PC-3 (cell line): Measurements from ENCODE around the gene EXD2. TPM values are rescaled to one million over a fixed set of nuclear protein-coding genes. Genes with fewer than 3 reads are reported as not detected.
A peak's percentile ranks its signal among the peaks of the same experiment; 100 is the strongest.

Experiments
- ATAC-seq: fragments of 200-7000 bp; cut with Tn5 transposase; 2 replicates; pipeline ENCODE4 v1.9.1; 2020; ENCODE audit warnings: mild to moderate bottlenecking, moderate library complexity
- BruUV-seq: library from RNA; stranded (reverse); fragments of 400-500 nt; replicated peaks from 2 replicates; lab custom pipeline; 2021; lab: Mats Ljungman, UMichigan
- CTCF ChIA-PET: fragments of 300-600 bp; sonication (Branson Sonifier 250); formaldehyde crosslinking; loops from one replicate; lab custom pipeline; 2022; ENCODE audit warnings: antibody characterized with exemption; lab: Charles Lee
- POLR2A ChIA-PET: fragments of 300-600 bp; sonication (Branson Sonifier 250); formaldehyde crosslinking; loops from one replicate; lab custom pipeline; 2022; ENCODE audit warnings: antibody characterized with exemption; ENCODE audit not compliant: unreplicated experiment; lab: Charles Lee
- DNase-seq: peaks from one replicate; pipeline ENCODE4 v3.0.0-alpha.2; 2015
- H2AFZ ChIP-seq: fragments of 300-600 bp; sonication (generic); 2 replicates; pipeline ENCODE4 v1.6.0; 2016; ENCODE audit warnings: antibody characterized with exemption, low read length
- H3F3A ChIP-seq: fragments of 300-600 bp; sonication (generic); one replicate; pipeline ENCODE4 v1.6.0; 2017; ENCODE audit warnings: antibody characterized with exemption, low read length, control low read depth, mild to moderate bottlenecking; ENCODE audit not compliant: unreplicated experiment
- H3K27ac ChIP-seq: fragments of 300-600 bp; sonication (generic); 2 replicates; pipeline ENCODE4 v1.5.1; 2016; ENCODE audit warnings: mild to moderate bottlenecking, low read length
- H3K27me3 ChIP-seq: fragments of 300-600 bp; sonication (generic); 2 replicates; pipeline ENCODE4 v1.6.1; 2016; ENCODE audit warnings: low read length, mixed read lengths
- H3K36me3 ChIP-seq: fragments of 300-600 bp; sonication (generic); 2 replicates; pipeline ENCODE4 v1.6.1; 2016; ENCODE audit warnings: low read depth, mixed run types, low read length, mixed read lengths
- H3K4me1 ChIP-seq: fragments of 300-600 bp; sonication (generic); 2 replicates; pipeline ENCODE4 v1.5.1; 2016; ENCODE audit warnings: low read length; ENCODE audit not compliant: insufficient read depth
- H3K4me2 ChIP-seq: fragments of 300-600 bp; sonication (generic); 2 replicates; pipeline ENCODE4 v1.6.0; 2016; ENCODE audit warnings: low read length
- H3K4me3 ChIP-seq: fragments of 300-600 bp; sonication (generic); 2 replicates; pipeline ENCODE4 v1.5.1; 2016; ENCODE audit warnings: mild to moderate bottlenecking, low read length, mixed read lengths
- H3K79me2 ChIP-seq: fragments of 300-600 bp; sonication (generic); 2 replicates; pipeline ENCODE4 v1.6.1; 2017; ENCODE audit warnings: low read length, mixed read lengths
- H3K9ac ChIP-seq: fragments of 300-600 bp; sonication (generic); 2 replicates; pipeline ENCODE4 v1.6.0; 2016; ENCODE audit warnings: mild to moderate bottlenecking, low read length
- H3K9me2 ChIP-seq: fragments of 300-600 bp; sonication (generic); replicated peaks from 2 replicates; pipeline ENCODE4 v1.6.1; 2016; ENCODE audit warnings: mixed run types, low read length, mixed read lengths
- H3K9me3 ChIP-seq: fragments of 300-600 bp; sonication (generic); 2 replicates; pipeline ENCODE4 v1.6.1; 2016; ENCODE audit warnings: low read length, mixed read lengths
- H4K20me1 ChIP-seq: fragments of 300-600 bp; sonication (generic); 2 replicates; pipeline ENCODE4 v1.6.1; 2016; ENCODE audit warnings: low read length, mixed read lengths
- EZH2 ChIP-seq: fragments of 300-600 bp; sonication (generic); IDR thresholded peaks from one replicate; pipeline ENCODE4 v1.6.1; 2017; ENCODE audit warnings: antibody characterized with exemption, mild to moderate bottlenecking, low read length; ENCODE audit not compliant: unreplicated experiment
- EZH2phosphoT487 ChIP-seq: fragments of 300-600 bp; sonication (generic); IDR thresholded peaks from 2 replicates; pipeline ENCODE4 v1.6.1; 2018; ENCODE audit warnings: mild to moderate bottlenecking, antibody characterized with exemption, low read length, borderline replicate concordance
- intact Hi-C: fragments of 100-400 bp; cut with micrococcal nuclease; formaldehyde crosslinking; loops from 2 replicates; pipeline ENCODE4 v1.9.0; 2023
- total RNA-seq: library from RNA; depleted of rRNA; stranded (reverse); fragments of >200 nt; gene quantifications from 2 replicates; pipeline ENCODE4 v1.2.3, GENCODE V29; 2014
- TF ChIP-seq, protein P1 (sequence below): fragments of 300-600 bp; sonication (generic); conservative IDR thresholded peaks from 2 replicates; pipeline ENCODE4 v1.5.1; 2017; ENCODE audit warnings: antibody characterized with exemption, low read depth, mild to moderate bottlenecking, low read length

Gene EXD2
- total RNA-seq, 1 experiment from 2014 or later: 19.9 TPM

DNA sequence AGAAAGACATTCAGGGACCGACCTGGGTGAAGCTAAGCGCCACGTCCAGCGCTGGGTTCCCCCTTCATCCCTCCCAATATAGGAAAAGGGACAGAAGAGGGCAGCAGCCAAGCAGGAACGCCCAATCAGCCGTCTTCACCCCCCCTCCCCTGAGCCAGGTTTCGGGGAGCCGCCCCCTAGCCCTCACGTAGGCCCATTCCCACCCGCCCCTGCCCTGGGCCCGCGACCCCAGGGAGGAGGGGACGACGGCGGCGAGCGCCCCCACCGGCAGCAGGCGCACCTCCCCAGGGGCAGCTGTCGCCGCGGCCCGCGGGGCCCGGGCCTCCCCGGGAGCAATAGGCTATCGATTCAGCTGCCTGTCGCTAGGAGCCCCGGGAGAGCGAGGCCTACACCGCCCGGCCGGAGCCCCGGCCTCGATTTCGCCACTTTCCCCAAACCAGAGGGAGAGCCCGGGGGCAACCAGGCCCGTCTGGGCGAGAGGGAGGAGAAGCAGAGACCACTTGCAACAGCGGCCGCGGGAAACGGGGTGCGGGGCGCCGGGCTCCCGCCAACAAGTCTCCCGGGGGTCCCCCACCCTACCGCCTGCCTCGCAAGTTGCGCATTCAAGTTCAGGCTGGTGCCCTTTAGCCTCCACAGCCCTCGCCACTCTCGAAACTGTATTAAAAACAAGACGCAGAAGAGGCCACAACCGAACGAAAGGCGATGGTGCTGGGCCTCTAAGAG, 39.7 kb upstream of the EXD2 start:
- Histone ChIP-seq H3K36me3 (peaks cover 8% of the 10 kb centered on the region), H3F3A (no peaks in the 10 kb centered on the region), H3K27me3 (no peaks in the 10 kb centered on the region), H4K20me1 (no peaks in the 10 kb centered on the region), H3K79me2 (peaks cover 57% of the 10 kb centered on the region), H3K4me3 (peak overlapping the region; percentile 94), H3K9ac (peak overlapping the region; percentile 94), H3K9me2 (no peaks in the 10 kb centered on the region), H3K4me1 (peaks cover 43% of the 10 kb centered on the region), H3K27ac (peak overlapping the region; percentile 52), H3K9me3 (no peaks in the 10 kb centered on the region), H2AFZ (peak overlapping the region; percentile 97), H3K4me2 (peak overlapping the region; percentile 96)
- ChIA-PET POLR2A (no interaction called here), CTCF (interaction anchor here (0.7 to 2.9 kb wide), 3 partner anchors 21 to 52 kb away, joined by 4 to 20 read pairs (median 4); no protein-coding TSS in a partner anchor)
- DNase-seq (peak; percentile 70), ATAC-seq (peak; percentile 42)
- BruUV-seq: no TSS peak
- TF ChIP-seq EZH2 (no peak), EZH2phosphoT487 (no peak)
- TF ChIP-seq, protein P1, sequence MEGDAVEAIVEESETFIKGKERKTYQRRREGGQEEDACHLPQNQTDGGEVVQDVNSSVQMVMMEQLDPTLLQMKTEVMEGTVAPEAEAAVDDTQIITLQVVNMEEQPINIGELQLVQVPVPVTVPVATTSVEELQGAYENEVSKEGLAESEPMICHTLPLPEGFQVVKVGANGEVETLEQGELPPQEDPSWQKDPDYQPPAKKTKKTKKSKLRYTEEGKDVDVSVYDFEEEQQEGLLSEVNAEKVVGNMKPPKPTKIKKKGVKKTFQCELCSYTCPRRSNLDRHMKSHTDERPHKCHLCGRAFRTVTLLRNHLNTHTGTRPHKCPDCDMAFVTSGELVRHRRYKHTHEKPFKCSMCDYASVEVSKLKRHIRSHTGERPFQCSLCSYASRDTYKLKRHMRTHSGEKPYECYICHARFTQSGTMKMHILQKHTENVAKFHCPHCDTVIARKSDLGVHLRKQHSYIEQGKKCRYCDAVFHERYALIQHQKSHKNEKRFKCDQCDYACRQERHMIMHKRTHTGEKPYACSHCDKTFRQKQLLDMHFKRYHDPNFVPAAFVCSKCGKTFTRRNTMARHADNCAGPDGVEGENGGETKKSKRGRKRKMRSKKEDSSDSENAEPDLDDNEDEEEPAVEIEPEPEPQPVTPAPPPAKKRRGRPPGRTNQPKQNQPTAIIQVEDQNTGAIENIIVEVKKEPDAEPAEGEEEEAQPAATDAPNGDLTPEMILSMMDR: peak; percentile 48
- intact Hi-C loops: loop anchor here (1.0 kb wide), 2 partner anchors 16 to 63 kb away; no protein-coding TSS in a partner anchor

DNA sequence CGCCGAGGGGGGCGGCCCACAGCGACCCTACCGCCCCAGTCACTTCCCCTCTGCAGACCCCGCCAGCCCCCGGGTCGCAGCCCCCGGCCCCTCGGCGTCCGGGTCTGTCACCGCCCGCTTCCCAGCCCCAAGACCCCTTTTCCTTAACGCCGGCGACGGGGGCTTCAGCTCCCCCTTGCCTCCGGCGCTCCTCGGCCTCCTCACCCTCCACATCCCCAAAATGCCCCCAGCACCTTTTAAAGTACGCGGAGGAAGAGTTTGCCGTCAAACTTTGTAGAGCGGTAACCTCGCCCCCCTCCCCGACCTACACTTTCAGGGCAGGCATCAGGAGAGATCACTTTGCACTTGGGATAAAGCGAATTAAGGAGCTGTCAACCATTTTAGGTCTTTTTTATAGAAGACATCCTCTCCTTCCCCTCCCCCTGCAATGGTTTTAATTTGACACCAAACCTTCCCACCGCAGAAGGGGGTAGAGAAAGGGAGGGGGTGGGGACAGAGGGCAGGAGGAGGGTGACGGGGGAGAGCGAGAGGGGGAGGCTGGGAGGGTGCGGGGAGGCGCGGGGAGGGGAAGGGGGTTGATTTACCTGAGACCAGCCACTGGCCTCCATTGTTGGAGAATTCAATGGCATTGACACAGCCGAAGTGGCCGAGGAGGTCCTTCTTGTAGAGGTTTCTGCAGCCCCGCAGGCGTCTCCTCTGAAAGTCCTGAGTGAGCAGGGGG, 39.0 kb upstream of the EXD2 start:
- no peaks in the 10 kb centered on the region for H4K20me1 ChIP-seq
- POLR2A ChIA-PET: interaction anchor here (0.7 kb wide), 2 partner anchors 312 to 1336 kb away, joined by 3 to 6 read pairs; partner anchors contain the start of gene ZFYVE26
- BruUV-seq: no TSS peak
- peak; percentile 57 for DNase-seq
- intact Hi-C loops: no loop called here
- H3K27me3 ChIP-seq: no peaks in the 10 kb centered on the region
- H3K9me2 ChIP-seq: no peaks in the 10 kb centered on the region
- CTCF ChIA-PET: interaction anchor here (1.4 to 2.9 kb wide), 2 partner anchors 22 to 52 kb away, joined by 4 to 20 read pairs; no protein-coding TSS in a partner anchor
- H3K9ac ChIP-seq: peak overlapping the region; percentile 94
- H2AFZ ChIP-seq: peak overlapping the region; percentile 97
- H3K27ac ChIP-seq: peak overlapping the region; percentile 52
- peaks cover 50% of the 10 kb centered on the region for H3K79me2 ChIP-seq
- H3K4me3 ChIP-seq: peak overlapping the region; percentile 94
- no peaks in the 10 kb centered on the region for H3K9me3 ChIP-seq
- TF ChIP-seq EZH2 (no peak), EZH2phosphoT487 (no peak)
- TF ChIP-seq, protein P1: no peak
- H3F3A ChIP-seq: no peaks in the 10 kb centered on the region
- peak overlapping the region; percentile 96 for H3K4me2 ChIP-seq
- H3K36me3 ChIP-seq: peaks cover 3% of the 10 kb centered on the region; the same call in 1 of the 2 replicates
- peak; percentile 12 for ATAC-seq
- peaks cover 43% of the 10 kb centered on the region for H3K4me1 ChIP-seq
